Measurements from ENCODE around the gene GABRA5.
"Not testable (repeated sequence)": the region's sequence is repeated elsewhere in the genome, so short reads cannot be mapped to it uniquely, and the experiment has no call there.

The GABRA5 gene

GRCh38 chr15:26866298-26867199, at the start of gene GABRA5:
GABRA5 (plus strand) TSS chr15:26867062; CDS start chr15:26869249, 2,187 bp downstream.
- no peak for DNase-seq (ENCODE audit: low read depth)

GRCh38 chr15:26831191-26831590, 35.7 kb upstream of the GABRA5 start:
- not testable (repeated sequence) for DNase-seq (ENCODE audit: low read depth)

- no peak for DNase-seq (ENCODE audit: low read depth)
These were observed 34.9 kb upstream of the GABRA5 start for GRCh38 chr15:26831951-26832350.

GRCh38 chr15:26838742-26839460, 28.0 kb upstream of the GABRA5 start:
- no peak for DNase-seq (ENCODE audit: low read depth)

- no peak for DNase-seq (ENCODE audit: low read depth)
These were observed 25.3 kb upstream of the GABRA5 start for GRCh38 chr15:26841514-26841913.

GRCh38 chr15:26841941-26842340, 24.9 kb upstream of the GABRA5 start:
- no peak for DNase-seq (ENCODE audit: low read depth)

- no peak for DNase-seq (ENCODE audit: low read depth)
These were observed 24.5 kb upstream of the GABRA5 start for GRCh38 chr15:26842391-26842790.

- DNase-seq (ENCODE audit: low read depth) = no peak
These were observed 22.0 kb upstream of the GABRA5 start for GRCh38 chr15:26844901-26845300.

- DNase-seq (ENCODE audit: low read depth) = no peak
These were observed 18.4 kb upstream of the GABRA5 start for GRCh38 chr15:26848498-26848897.

- no peak for DNase-seq (ENCODE audit: low read depth)
These were observed 16.7 kb upstream of the GABRA5 start for GRCh38 chr15:26850161-26850560.

GRCh38 chr15:26852980-26853379, 13.9 kb upstream of the GABRA5 start:
- DNase-seq (ENCODE audit: low read depth) = no peak

- DNase-seq (ENCODE audit: low read depth) = no peak
These were observed 12.4 kb upstream of the GABRA5 start for GRCh38 chr15:26854435-26854834.

- no peak for DNase-seq (ENCODE audit: low read depth)
These were observed 2.1 kb upstream of the GABRA5 start for GRCh38 chr15:26864664-26865191.

GRCh38 chr15:26867200-26868007, 542 bp downstream of the GABRA5 start:
- DNase-seq (ENCODE audit: low read depth) = no peak

GRCh38 chr15:26868029-26868685, 1.3 kb downstream of the GABRA5 start:
- no peak for DNase-seq (ENCODE audit: low read depth)

GRCh38 chr15:26869628-26870027, 2.8 kb downstream of the GABRA5 start:
- DNase-seq (ENCODE audit: low read depth) = no peak

GRCh38 chr15:26870346-26870745, 3.5 kb downstream of the GABRA5 start:
- no peak for DNase-seq (ENCODE audit: low read depth)

GRCh38 chr15:26872206-26872605, 5.3 kb downstream of the GABRA5 start:
- no peak for DNase-seq (ENCODE audit: low read depth)

GRCh38 chr15:26873846-26874245, 7.0 kb downstream of the GABRA5 start:
- no peak for DNase-seq (ENCODE audit: low read depth)

GRCh38 chr15:26874774-26875475, 8.1 kb downstream of the GABRA5 start:
- DNase-seq (ENCODE audit: low read depth) = no peak

- DNase-seq (ENCODE audit: low read depth) = no peak
These were observed 8.6 kb downstream of the GABRA5 start for GRCh38 chr15:26875476-26875850.

Measured in CMK (cell line).